Glutamatergic neuron (in vitro differentiated cells): ENCODE results near the gene BABAM2. TPM values are rescaled to one million over a fixed set of nuclear protein-coding genes. Genes with fewer than 3 reads are reported as not detected.

Source experiments
- DNase-seq: peaks from one replicate; pipeline ENCODE4 v3.0.0; 2022
- H3K27ac Mint-ChIP-seq: one replicate; pipeline ENCODE4 v1.8.0; 2020; ENCODE audit warnings: mild to moderate bottlenecking, mixed read lengths, inconsistent platforms; ENCODE audit not compliant: unreplicated experiment
- H3K27me3 Mint-ChIP-seq: one replicate; pipeline ENCODE4 v1.8.0; 2020; ENCODE audit warnings: mild to moderate bottlenecking, moderate library complexity, mixed read lengths, inconsistent platforms; ENCODE audit not compliant: unreplicated experiment
- H3K36me3 Mint-ChIP-seq: one replicate; pipeline ENCODE4 v1.8.0; 2020; ENCODE audit warnings: mild to moderate bottlenecking, mixed read lengths, inconsistent platforms; ENCODE audit not compliant: unreplicated experiment
- H3K4me1 Mint-ChIP-seq: one replicate; pipeline ENCODE4 v1.8.0; 2020; ENCODE audit warnings: mild to moderate bottlenecking, low read depth, mixed read lengths, inconsistent platforms; ENCODE audit not compliant: unreplicated experiment
- H3K4me3 Mint-ChIP-seq: one replicate; pipeline ENCODE4 v1.8.0; 2020; ENCODE audit warnings: mild to moderate bottlenecking, mixed read lengths, inconsistent platforms; ENCODE audit not compliant: unreplicated experiment
- H3K9me3 Mint-ChIP-seq: one replicate; pipeline ENCODE4 v1.8.0; 2020; ENCODE audit warnings: mild to moderate bottlenecking, moderate library complexity, mixed read lengths, inconsistent platforms; ENCODE audit not compliant: unreplicated experiment
- total RNA-seq: library from RNA; stranded (reverse); fragmentation: NEBNext Ultra II Directional; extraction: Animal tissue kit (Norgen Biotek cat#: 25700); gene quantifications from one replicate; pipeline ENCODE4 v1.2.1, GENCODE V29; 2021; ENCODE audit not compliant: unreplicated experiment
- TF ChIP-seq, protein P1 (sequence below): fragments of 200-600 bp; sonication (generic); IDR thresholded peaks from one replicate; pipeline ENCODE4 v1.5.0; 2021; ENCODE audit not compliant: partially characterized antibody, unreplicated experiment

Gene BABAM2
- total RNA-seq, 1 donor from 2014 or later = 29.9 TPM

DNA sequence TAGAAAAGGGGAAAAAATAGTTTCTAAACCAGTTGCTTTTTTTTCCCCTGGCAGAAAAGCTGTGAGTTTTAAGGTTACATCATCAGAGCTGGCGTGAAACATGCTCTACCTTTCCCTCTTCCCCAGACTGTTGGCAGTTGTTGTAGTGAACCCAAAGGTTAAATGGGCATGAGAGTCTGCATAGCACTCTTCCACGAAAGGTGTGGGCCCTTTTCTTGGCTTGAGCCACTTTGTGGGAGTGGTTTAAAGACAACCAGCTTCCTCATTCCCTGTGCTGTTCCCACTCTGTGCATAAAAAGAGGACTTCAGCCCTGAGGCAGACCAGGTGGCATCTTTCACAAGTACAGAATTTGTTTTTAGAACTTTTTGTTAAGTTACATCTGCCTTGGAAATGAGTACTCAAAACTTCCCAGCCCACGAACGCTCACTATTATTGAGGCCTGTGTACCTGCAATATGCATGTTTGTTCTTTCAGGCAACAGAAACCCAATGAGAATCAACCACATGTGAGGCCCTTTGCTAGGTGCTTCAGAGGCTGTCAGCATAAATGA is 243.8 kb downstream of the BABAM2 start:
- H3K4me3 Mint-ChIP-seq = no peak overlapping the region
- DNase-seq = no peak
- TF ChIP-seq, protein P1, sequence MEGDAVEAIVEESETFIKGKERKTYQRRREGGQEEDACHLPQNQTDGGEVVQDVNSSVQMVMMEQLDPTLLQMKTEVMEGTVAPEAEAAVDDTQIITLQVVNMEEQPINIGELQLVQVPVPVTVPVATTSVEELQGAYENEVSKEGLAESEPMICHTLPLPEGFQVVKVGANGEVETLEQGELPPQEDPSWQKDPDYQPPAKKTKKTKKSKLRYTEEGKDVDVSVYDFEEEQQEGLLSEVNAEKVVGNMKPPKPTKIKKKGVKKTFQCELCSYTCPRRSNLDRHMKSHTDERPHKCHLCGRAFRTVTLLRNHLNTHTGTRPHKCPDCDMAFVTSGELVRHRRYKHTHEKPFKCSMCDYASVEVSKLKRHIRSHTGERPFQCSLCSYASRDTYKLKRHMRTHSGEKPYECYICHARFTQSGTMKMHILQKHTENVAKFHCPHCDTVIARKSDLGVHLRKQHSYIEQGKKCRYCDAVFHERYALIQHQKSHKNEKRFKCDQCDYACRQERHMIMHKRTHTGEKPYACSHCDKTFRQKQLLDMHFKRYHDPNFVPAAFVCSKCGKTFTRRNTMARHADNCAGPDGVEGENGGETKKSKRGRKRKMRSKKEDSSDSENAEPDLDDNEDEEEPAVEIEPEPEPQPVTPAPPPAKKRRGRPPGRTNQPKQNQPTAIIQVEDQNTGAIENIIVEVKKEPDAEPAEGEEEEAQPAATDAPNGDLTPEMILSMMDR = no peak
- H3K27ac Mint-ChIP-seq = no peak overlapping the region
- peaks cover 3% of the 10 kb centered on the region for H3K36me3 Mint-ChIP-seq
- no peaks in the 10 kb centered on the region for H3K27me3 Mint-ChIP-seq
- H3K9me3 Mint-ChIP-seq = no peaks in the 10 kb centered on the region
- H3K4me1 Mint-ChIP-seq = no peaks in the 10 kb centered on the region

DNA sequence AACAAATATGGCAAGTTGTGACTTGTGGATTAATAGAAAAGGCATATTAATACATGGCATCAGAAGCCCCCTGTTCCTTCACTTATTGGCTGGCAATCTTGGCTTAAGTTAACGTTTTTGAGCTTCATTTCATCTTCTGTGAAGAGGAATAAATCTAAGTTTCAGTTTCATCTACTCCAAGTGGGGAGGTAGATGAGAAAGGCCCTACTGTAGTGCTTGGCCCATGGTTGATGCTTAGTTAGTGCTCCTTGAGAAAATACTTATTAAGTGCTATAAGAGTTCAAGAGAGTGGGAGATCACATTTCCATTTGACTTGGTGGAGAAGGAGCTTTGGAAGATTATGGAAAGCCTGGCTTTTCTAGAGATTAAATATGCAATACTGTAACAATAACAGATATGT is 244.3 kb downstream of the BABAM2 start:
- no peak for DNase-seq
- H3K36me3 Mint-ChIP-seq = peaks cover 3% of the 10 kb centered on the region
- H3K27me3 Mint-ChIP-seq = no peaks in the 10 kb centered on the region
- TF ChIP-seq, protein P1 = no peak
- H3K4me3 Mint-ChIP-seq = no peak overlapping the region
- H3K4me1 Mint-ChIP-seq = no peaks in the 10 kb centered on the region
- no peaks in the 10 kb centered on the region for H3K9me3 Mint-ChIP-seq
- no peak overlapping the region for H3K27ac Mint-ChIP-seq

DNA sequence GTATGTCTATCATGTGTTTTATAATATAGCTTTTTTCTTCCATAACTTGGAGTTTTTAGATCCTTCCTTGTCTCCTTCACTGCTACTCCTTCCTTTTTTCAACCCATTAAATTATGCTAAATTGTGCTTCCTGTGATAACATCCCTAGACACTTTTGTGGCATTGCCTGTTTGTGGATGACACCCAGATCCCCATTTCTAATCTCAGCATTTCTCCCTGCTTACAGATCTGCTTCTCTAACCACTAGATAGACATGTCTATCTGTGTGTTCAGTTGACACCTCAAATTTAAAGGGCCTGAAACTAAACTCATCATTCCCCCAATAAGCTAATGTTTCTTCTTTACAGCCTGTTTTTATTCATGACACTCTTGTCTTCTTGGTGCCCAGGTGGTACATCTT is 244.8 kb downstream of the BABAM2 start:
- Mint-ChIP-seq H3K27ac (no peak overlapping the region), H3K4me3 (no peak overlapping the region), H3K4me1 (no peaks in the 10 kb centered on the region), H3K36me3 (peaks cover 3% of the 10 kb centered on the region), H3K27me3 (no peaks in the 10 kb centered on the region), H3K9me3 (no peaks in the 10 kb centered on the region)
- TF ChIP-seq, protein P1 = no peak
- DNase-seq = no peak

DNA sequence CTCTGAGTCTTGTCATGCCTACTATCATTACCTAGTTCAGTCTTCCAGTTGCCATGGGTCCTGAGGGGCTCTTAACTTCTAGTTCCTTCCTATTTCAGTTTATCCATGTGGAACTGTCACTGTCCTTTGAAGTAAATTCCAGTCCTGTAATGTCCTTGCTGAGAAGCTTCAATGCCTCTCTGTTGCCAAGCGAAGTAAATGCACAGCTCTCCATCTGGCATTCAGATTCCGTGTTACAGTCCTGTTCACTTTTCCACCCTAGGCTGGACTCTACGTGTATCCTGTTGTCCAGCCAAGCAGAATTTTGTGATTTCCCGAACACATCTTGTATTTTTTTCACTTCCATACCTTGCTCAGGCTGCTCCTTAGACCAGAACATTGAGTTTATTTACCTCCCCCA is 245.3 kb downstream of the BABAM2 start:
- TF ChIP-seq, protein P1 = no peak

DNA sequence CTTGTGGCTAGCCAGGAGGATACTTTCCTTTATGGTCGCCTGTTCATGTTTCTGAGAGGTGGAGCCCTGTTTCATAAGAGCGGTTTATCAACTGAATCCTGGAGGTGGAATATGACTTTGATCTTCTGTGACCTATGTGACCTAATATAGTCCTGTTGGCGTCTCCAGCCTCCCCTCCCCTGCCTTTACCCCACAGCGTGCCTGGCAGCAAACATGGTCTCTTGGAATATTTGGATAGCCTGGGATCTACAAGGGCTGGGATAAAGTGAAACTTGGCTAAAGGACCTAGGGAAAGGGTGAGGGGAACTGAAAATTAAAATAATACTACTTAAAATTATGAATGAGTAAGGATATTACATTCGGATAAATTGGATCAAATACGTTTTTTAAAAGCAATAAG is 246.0 kb downstream of the BABAM2 start:
- H3K4me3 Mint-ChIP-seq = no peak overlapping the region
- peaks cover 3% of the 10 kb centered on the region for H3K36me3 Mint-ChIP-seq

More for the DNA sequence above, 245.3 kb downstream of the BABAM2 start:
- Mint-ChIP-seq H3K27me3 (no peaks in the 10 kb centered on the region), H3K27ac (no peak overlapping the region), H3K9me3 (no peaks in the 10 kb centered on the region), H3K4me3 (no peak overlapping the region), H3K36me3 (peaks cover 3% of the 10 kb centered on the region), H3K4me1 (no peaks in the 10 kb centered on the region)
- DNase-seq = no peak

More for the DNA sequence above, 246.0 kb downstream of the BABAM2 start:
- TF ChIP-seq, protein P1 = no peak
- H3K27ac Mint-ChIP-seq = no peak overlapping the region
- DNase-seq = no peak
- no peaks in the 10 kb centered on the region for H3K9me3 Mint-ChIP-seq
- H3K4me1 Mint-ChIP-seq = no peaks in the 10 kb centered on the region
- H3K27me3 Mint-ChIP-seq = no peaks in the 10 kb centered on the region
